ENCODE measurements around the gene PTGR1. TPM values are rescaled to one million over a fixed set of nuclear protein-coding genes. Genes with fewer than 3 reads are reported as not detected.

The PTGR1 gene
- total and polyA plus RNA-seq, 2 of the 8 experiments (the other 6 are each of a cell fraction or from before 2014, with no cell fraction given) = 16.9 to 28.5 TPM

DNA sequence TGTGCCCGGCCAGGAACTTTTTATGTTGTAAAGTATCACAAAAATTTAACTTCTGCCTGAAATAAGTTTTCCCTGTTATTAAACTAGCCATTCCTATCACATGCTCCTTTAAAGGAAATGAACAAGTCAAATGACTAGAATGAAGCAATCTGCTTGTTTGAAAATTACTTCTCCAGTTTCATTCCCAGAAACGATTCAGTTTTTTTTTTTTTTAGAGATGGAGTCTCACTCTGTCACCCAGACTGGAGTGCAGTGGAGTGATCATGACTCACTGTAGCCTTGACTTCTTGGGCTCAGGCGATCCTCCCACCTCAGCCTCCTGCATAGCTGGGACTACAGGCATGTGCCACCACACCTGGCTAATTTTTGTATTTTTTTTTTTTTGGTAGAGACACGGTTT is 48.6 kb upstream of the PTGR1 start (continued):
- TF ChIP-seq, protein P1, sequence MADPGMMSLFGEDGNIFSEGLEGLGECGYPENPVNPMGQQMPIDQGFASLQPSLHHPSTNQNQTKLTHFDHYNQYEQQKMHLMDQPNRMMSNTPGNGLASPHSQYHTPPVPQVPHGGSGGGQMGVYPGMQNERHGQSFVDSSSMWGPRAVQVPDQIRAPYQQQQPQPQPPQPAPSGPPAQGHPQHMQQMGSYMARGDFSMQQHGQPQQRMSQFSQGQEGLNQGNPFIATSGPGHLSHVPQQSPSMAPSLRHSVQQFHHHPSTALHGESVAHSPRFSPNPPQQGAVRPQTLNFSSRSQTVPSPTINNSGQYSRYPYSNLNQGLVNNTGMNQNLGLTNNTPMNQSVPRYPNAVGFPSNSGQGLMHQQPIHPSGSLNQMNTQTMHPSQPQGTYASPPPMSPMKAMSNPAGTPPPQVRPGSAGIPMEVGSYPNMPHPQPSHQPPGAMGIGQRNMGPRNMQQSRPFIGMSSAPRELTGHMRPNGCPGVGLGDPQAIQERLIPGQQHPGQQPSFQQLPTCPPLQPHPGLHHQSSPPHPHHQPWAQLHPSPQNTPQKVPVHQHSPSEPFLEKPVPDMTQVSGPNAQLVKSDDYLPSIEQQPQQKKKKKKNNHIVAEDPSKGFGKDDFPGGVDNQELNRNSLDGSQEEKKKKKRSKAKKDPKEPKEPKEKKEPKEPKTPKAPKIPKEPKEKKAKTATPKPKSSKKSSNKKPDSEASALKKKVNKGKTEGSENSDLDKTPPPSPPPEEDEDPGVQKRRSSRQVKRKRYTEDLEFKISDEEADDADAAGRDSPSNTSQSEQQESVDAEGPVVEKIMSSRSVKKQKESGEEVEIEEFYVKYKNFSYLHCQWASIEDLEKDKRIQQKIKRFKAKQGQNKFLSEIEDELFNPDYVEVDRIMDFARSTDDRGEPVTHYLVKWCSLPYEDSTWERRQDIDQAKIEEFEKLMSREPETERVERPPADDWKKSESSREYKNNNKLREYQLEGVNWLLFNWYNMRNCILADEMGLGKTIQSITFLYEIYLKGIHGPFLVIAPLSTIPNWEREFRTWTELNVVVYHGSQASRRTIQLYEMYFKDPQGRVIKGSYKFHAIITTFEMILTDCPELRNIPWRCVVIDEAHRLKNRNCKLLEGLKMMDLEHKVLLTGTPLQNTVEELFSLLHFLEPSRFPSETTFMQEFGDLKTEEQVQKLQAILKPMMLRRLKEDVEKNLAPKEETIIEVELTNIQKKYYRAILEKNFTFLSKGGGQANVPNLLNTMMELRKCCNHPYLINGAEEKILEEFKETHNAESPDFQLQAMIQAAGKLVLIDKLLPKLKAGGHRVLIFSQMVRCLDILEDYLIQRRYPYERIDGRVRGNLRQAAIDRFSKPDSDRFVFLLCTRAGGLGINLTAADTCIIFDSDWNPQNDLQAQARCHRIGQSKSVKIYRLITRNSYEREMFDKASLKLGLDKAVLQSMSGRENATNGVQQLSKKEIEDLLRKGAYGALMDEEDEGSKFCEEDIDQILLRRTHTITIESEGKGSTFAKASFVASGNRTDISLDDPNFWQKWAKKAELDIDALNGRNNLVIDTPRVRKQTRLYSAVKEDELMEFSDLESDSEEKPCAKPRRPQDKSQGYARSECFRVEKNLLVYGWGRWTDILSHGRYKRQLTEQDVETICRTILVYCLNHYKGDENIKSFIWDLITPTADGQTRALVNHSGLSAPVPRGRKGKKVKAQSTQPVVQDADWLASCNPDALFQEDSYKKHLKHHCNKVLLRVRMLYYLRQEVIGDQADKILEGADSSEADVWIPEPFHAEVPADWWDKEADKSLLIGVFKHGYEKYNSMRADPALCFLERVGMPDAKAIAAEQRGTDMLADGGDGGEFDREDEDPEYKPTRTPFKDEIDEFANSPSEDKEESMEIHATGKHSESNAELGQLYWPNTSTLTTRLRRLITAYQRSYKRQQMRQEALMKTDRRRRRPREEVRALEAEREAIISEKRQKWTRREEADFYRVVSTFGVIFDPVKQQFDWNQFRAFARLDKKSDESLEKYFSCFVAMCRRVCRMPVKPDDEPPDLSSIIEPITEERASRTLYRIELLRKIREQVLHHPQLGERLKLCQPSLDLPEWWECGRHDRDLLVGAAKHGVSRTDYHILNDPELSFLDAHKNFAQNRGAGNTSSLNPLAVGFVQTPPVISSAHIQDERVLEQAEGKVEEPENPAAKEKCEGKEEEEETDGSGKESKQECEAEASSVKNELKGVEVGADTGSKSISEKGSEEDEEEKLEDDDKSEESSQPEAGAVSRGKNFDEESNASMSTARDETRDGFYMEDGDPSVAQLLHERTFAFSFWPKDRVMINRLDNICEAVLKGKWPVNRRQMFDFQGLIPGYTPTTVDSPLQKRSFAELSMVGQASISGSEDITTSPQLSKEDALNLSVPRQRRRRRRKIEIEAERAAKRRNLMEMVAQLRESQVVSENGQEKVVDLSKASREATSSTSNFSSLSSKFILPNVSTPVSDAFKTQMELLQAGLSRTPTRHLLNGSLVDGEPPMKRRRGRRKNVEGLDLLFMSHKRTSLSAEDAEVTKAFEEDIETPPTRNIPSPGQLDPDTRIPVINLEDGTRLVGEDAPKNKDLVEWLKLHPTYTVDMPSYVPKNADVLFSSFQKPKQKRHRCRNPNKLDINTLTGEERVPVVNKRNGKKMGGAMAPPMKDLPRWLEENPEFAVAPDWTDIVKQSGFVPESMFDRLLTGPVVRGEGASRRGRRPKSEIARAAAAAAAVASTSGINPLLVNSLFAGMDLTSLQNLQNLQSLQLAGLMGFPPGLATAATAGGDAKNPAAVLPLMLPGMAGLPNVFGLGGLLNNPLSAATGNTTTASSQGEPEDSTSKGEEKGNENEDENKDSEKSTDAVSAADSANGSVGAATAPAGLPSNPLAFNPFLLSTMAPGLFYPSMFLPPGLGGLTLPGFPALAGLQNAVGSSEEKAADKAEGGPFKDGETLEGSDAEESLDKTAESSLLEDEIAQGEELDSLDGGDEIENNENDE (IDR thresholded peaks at IDR 0.05; ENCODE audit: insufficient replicate concordance, low read length) = no peak
- TF ChIP-seq RNF2 (IDR thresholded peaks at IDR 0.05; ENCODE audit: borderline replicate concordance, low read depth, low read length, missing control alignments, poor library complexity, severe bottlenecking) (no peak), SP1 (IDR thresholded peaks at IDR 0.05; ENCODE audit: low read depth, low read length) (no peak), E2F6 (IDR thresholded peaks at IDR 0.05) (no peak), YY1 (IDR thresholded peaks at IDR 0.05; ENCODE audit: low read depth, low read length) (no peak), TCF12 (IDR thresholded peaks at IDR 0.05; ENCODE audit: low read depth, low read length) (no peak), CEBPB (IDR thresholded peaks at IDR 0.05; ENCODE audit: low read depth, low read length) (no peak), SAP30 (IDR thresholded peaks at IDR 0.05; ENCODE audit: insufficient read depth, insufficient replicate concordance, low read length) (no peak), SP2 (IDR thresholded peaks at IDR 0.05; ENCODE audit: low read length) (no peak), MAFK (IDR thresholded peaks at IDR 0.05; ENCODE audit: low read depth, low read length) (no peak), HDAC6 (IDR thresholded peaks at IDR 0.05; ENCODE audit: low read depth, low read length) (no peak), BACH1 (IDR thresholded peaks at IDR 0.05; ENCODE audit: low read length) (no peak)

Measured in H1 (cell line).